ENCODE data around the gene GGN. TPM values are rescaled to one million over a fixed set of nuclear protein-coding genes. Genes with fewer than 3 reads are reported as not detected.

GGN gene
- polyA plus RNA-seq, 5 donors: 0.06 to 0.79 (median 0.51) TPM; not detected in 1

- DNase-seq: no peak
Observed at GRCh38 chr19:38388349-38389100, 691 bp upstream of the GGN start, which contains the start of gene SPRED3. Gene SPRED3, plus strand, starts transcription at chr19:38388697. Its CDS starts 1,606 bp downstream, at chr19:38390303.

GRCh38 chr19:38386971-38387549 lies 774 bp downstream of the GGN start:
- DNase-seq: no peak

- DNase-seq: no peak
Observed at GRCh38 chr19:38386300-38386970, 1.4 kb downstream of the GGN start.

- DNase-seq: no peak
Observed at GRCh38 chr19:38385804-38386257, 2.0 kb downstream of the GGN start.

- no peak for DNase-seq
Observed at GRCh38 chr19:38385057-38385803, 2.6 kb downstream of the GGN start.

GRCh38 chr19:38384209-38385027 lies 3.4 kb downstream of the GGN start:
- no peak for DNase-seq

- no peak for DNase-seq
Observed at GRCh38 chr19:38383743-38384142, 4.1 kb downstream of the GGN start.

GRCh38 chr19:38383184-38383583 lies 4.7 kb downstream of the GGN start:
- DNase-seq: no peak

GRCh38 chr19:38381138-38381537 lies 6.7 kb downstream of the GGN start:
- no peak for DNase-seq

- DNase-seq: no peak
Observed at GRCh38 chr19:38378866-38379265, 9.0 kb downstream of the GGN start.

GRCh38 chr19:38377052-38377451 lies 10.8 kb downstream of the GGN start:
- DNase-seq: no peak

- no peak for DNase-seq
Observed at GRCh38 chr19:38376576-38376975, 11.3 kb downstream of the GGN start.

- DNase-seq: no peak
Observed at GRCh38 chr19:38375748-38376147, 12.1 kb downstream of the GGN start.

GRCh38 chr19:38375098-38375493 lies 12.7 kb downstream of the GGN start:
- DNase-seq: no peak

- peak; percentile 99 for DNase-seq
Observed at GRCh38 chr19:38374332-38375097, 13.3 kb downstream of the GGN start, which contains the start of gene PSMD8. Gene PSMD8, plus strand, starts transcription at chr19:38374571. Its CDS starts 31 bp downstream, at chr19:38374602.

GRCh38 chr19:38373907-38374331 lies 13.9 kb downstream of the GGN start:
- DNase-seq: no peak

- no peak for DNase-seq
Observed at GRCh38 chr19:38371081-38371480, 16.8 kb downstream of the GGN start.

- no peak for DNase-seq
Observed at GRCh38 chr19:38370299-38370698, 17.5 kb downstream of the GGN start.

GRCh38 chr19:38369584-38369983 lies 18.2 kb downstream of the GGN start:
- no peak for DNase-seq

GRCh38 chr19:38367041-38367440 lies 20.8 kb downstream of the GGN start:
- DNase-seq: no peak
